MM.1S (cell line): ENCODE data around the gene TRAM2.

Experiments used
- DNase-seq: peaks from one replicate; pipeline ENCODE4 v3.0.0-alpha.2; 2015
- H2AFZ ChIP-seq: fragments of 300-600 bp; sonication (generic); 2 replicates; pipeline ENCODE4 v1.6.0; 2016; ENCODE audit warnings: antibody characterized with exemption, low read length
- H3F3A ChIP-seq: fragments of 300-600 bp; sonication (generic); 2 replicates; pipeline ENCODE4 v1.6.1; 2016; ENCODE audit warnings: mild to moderate bottlenecking, antibody characterized with exemption, low read length, moderate library complexity, mixed read lengths; ENCODE audit not compliant: insufficient read depth
- H3K27ac ChIP-seq: fragments of 300-600 bp; sonication (generic); 2 replicates; pipeline ENCODE4 v1.5.1; 2016; ENCODE audit warnings: mild to moderate bottlenecking, low read length
- H3K27me3 ChIP-seq: fragments of 300-600 bp; sonication (generic); replicated peaks from 2 replicates; pipeline ENCODE4 v1.6.0; 2016; ENCODE audit warnings: low read length; ENCODE audit not compliant: insufficient read depth
- H3K36me3 ChIP-seq: fragments of 300-600 bp; sonication (generic); replicated peaks from 2 replicates; pipeline ENCODE4 v1.6.1; 2016; ENCODE audit warnings: mild to moderate bottlenecking, low read length, mixed read lengths; ENCODE audit not compliant: insufficient read depth
- H3K4me1 ChIP-seq: fragments of 300-600 bp; sonication (generic); 2 replicates; pipeline ENCODE4 v1.6.1; 2016; ENCODE audit warnings: low read length, mixed read lengths
- H3K4me2 ChIP-seq: fragments of 300-600 bp; sonication (generic); 2 replicates; pipeline ENCODE4 v1.6.0; 2016; ENCODE audit warnings: low read depth, low read length
- H3K4me3 ChIP-seq: fragments of 300-600 bp; sonication (generic); 2 replicates; pipeline ENCODE4 v1.5.1; 2016; ENCODE audit warnings: low read length, mixed read lengths
- H3K79me2 ChIP-seq: fragments of 300-600 bp; sonication (generic); 2 replicates; pipeline ENCODE4 v1.6.1; 2016; ENCODE audit warnings: mixed run types, low read length, mixed read lengths
- H3K9ac ChIP-seq: fragments of 300-600 bp; sonication (generic); 2 replicates; pipeline ENCODE4 v1.6.1; 2016; ENCODE audit warnings: low read length, mixed read lengths
- H3K9me2 ChIP-seq: fragments of 300-600 bp; sonication (generic); replicated peaks from 2 replicates; pipeline ENCODE4 v1.6.1; 2016; ENCODE audit warnings: mild to moderate bottlenecking, low read length, mixed read lengths; ENCODE audit not compliant: insufficient read depth
- H3K9me3 ChIP-seq: fragments of 300-600 bp; sonication (generic); replicated peaks from 2 replicates; pipeline ENCODE4 v1.6.1; 2016; ENCODE audit warnings: mild to moderate bottlenecking, low read length, mixed read lengths; ENCODE audit not compliant: insufficient read depth
- H4K20me1 ChIP-seq: fragments of 300-600 bp; sonication (generic); 2 replicates; pipeline ENCODE4 v1.6.1; 2016; ENCODE audit warnings: mild to moderate bottlenecking, low read length, moderate library complexity, mixed read lengths; ENCODE audit not compliant: insufficient read depth
- CTCF ChIP-seq: fragments of 300-600 bp; sonication (generic); IDR thresholded peaks from 2 replicates; pipeline ENCODE4 v1.5.1; 2016; ENCODE audit warnings: antibody characterized with exemption, low read length, mixed read lengths
- EZH2 ChIP-seq: fragments of 300-600 bp; sonication (generic); optimal IDR thresholded peaks from 2 replicates; pipeline ENCODE3; 2017; ENCODE audit warnings: low read depth, mild to moderate bottlenecking, antibody characterized with exemption, low read length, mixed read lengths
- EZH2phosphoT487 ChIP-seq: fragments of 300-600 bp; sonication (generic); IDR thresholded peaks from 2 replicates; pipeline ENCODE4 v1.6.1; 2018; ENCODE audit warnings: antibody characterized with exemption, low read length

TRAM2 gene

GRCh38 chr6:52546192-52546591, 30.7 kb downstream of the TRAM2 start:
- Histone ChIP-seq H3K36me3 (no peaks in the 10 kb centered on the region; the same call in 1 of the 2 replicates), H2AFZ (no peak overlapping the region), H3K4me2 (peak overlapping the region; percentile 61), H3F3A (peaks cover 64% of the 10 kb centered on the region), H3K9me2 (no peaks in the 10 kb centered on the region), H3K9ac (peak overlapping the region; percentile 39; the same call in 1 of the 2 replicates), H3K27ac (peak overlapping the region; percentile 99), H3K4me1 (peaks cover 96% of the 10 kb centered on the region), H3K79me2 (peaks cover 100% of the 10 kb centered on the region), H4K20me1 (no peaks in the 10 kb centered on the region), H3K27me3 (no peaks in the 10 kb centered on the region), H3K4me3 (no peak overlapping the region; the same call in 1 of the 2 replicates), H3K9me3 (no peaks in the 10 kb centered on the region)
- TF ChIP-seq EZH2phosphoT487, result no peak
- TF ChIP-seq EZH2, result no peak
- no peak for TF ChIP-seq CTCF
- DNase-seq, result no peak

- Histone ChIP-seq H3K9ac (peak overlapping the region; percentile 39; the same call in 1 of the 2 replicates), H3F3A (peaks cover 68% of the 10 kb centered on the region), H4K20me1 (no peaks in the 10 kb centered on the region), H3K27ac (peak overlapping the region; percentile 99; the same call in 1 of the 2 replicates), H3K27me3 (no peaks in the 10 kb centered on the region), H3K9me2 (no peaks in the 10 kb centered on the region), H3K79me2 (peaks cover 100% of the 10 kb centered on the region), H3K36me3 (peaks cover 1% of the 10 kb centered on the region), H3K4me2 (peak overlapping the region; percentile 61), H3K9me3 (no peaks in the 10 kb centered on the region), H3K4me1 (peaks cover 96% of the 10 kb centered on the region), H3K4me3 (no peak overlapping the region), H2AFZ (no peak overlapping the region)
- DNase-seq, result no peak
- TF ChIP-seq EZH2 (no peak), CTCF (no peak), EZH2phosphoT487 (no peak)
Observed at GRCh38 chr6:52545406-52546119, 31.3 kb downstream of the TRAM2 start.

- Histone ChIP-seq H3K4me1 (peaks cover 98% of the 10 kb centered on the region), H3K9me3 (no peaks in the 10 kb centered on the region), H3K4me3 (no peak overlapping the region), H3K36me3 (peaks cover 6% of the 10 kb centered on the region), H4K20me1 (no peaks in the 10 kb centered on the region), H3K4me2 (peak overlapping the region; percentile 61; the same call in 1 of the 2 replicates), H3K79me2 (peaks cover 100% of the 10 kb centered on the region), H2AFZ (no peak overlapping the region), H3K9ac (peak overlapping the region; percentile 21; the same call in 1 of the 2 replicates), H3K27ac (peak overlapping the region; percentile 99; the same call in 1 of the 2 replicates), H3K9me2 (no peaks in the 10 kb centered on the region), H3K27me3 (no peaks in the 10 kb centered on the region), H3F3A (peaks cover 70% of the 10 kb centered on the region)
- no peak for DNase-seq
- TF ChIP-seq EZH2phosphoT487 (no peak), CTCF (no peak), EZH2 (no peak)
Observed at GRCh38 chr6:52544602-52545405, 32.1 kb downstream of the TRAM2 start.
